LHCN-M2 (cell line): Measurements from ENCODE around the gene ERCC8. TPM values are rescaled to one million over a fixed set of nuclear protein-coding genes. Genes with fewer than 3 reads are reported as not detected.
A peak's percentile ranks its signal among the peaks of the same experiment; 100 is the strongest.
"Not testable (repeated sequence)": the region's sequence is repeated elsewhere in the genome, so short reads cannot be mapped to it uniquely, and the experiment has no call there.

Experiments
- DNase-seq: peaks from one replicate; pipeline ENCODE4 v3.0.0-alpha.2; 2012; ENCODE audit warnings: low read depth
- polyA plus RNA-seq: library from polyadenylated mRNA; unstranded; fragments of >200 nt; gene quantifications from one replicate; pipeline ENCODE4 v1.2.1, GENCODE V29; 2012; ENCODE audit warnings: missing spikeins
- total RNA-seq: library from RNA; depleted of rRNA; stranded (reverse); fragments of >200 nt; gene quantifications from 2 replicates; pipeline ENCODE4 v1.2.3, GENCODE V29; 2014; rRNA removed

ERCC8 gene, protein sequence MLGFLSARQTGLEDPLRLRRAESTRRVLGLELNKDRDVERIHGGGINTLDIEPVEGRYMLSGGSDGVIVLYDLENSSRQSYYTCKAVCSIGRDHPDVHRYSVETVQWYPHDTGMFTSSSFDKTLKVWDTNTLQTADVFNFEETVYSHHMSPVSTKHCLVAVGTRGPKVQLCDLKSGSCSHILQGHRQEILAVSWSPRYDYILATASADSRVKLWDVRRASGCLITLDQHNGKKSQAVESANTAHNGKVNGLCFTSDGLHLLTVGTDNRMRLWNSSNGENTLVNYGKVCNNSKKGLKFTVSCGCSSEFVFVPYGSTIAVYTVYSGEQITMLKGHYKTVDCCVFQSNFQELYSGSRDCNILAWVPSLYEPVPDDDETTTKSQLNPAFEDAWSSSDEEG
- 24.0 and 29.5 TPM in 2 replicates for total RNA-seq
- polyA plus RNA-seq = 6.1 TPM

DNA sequence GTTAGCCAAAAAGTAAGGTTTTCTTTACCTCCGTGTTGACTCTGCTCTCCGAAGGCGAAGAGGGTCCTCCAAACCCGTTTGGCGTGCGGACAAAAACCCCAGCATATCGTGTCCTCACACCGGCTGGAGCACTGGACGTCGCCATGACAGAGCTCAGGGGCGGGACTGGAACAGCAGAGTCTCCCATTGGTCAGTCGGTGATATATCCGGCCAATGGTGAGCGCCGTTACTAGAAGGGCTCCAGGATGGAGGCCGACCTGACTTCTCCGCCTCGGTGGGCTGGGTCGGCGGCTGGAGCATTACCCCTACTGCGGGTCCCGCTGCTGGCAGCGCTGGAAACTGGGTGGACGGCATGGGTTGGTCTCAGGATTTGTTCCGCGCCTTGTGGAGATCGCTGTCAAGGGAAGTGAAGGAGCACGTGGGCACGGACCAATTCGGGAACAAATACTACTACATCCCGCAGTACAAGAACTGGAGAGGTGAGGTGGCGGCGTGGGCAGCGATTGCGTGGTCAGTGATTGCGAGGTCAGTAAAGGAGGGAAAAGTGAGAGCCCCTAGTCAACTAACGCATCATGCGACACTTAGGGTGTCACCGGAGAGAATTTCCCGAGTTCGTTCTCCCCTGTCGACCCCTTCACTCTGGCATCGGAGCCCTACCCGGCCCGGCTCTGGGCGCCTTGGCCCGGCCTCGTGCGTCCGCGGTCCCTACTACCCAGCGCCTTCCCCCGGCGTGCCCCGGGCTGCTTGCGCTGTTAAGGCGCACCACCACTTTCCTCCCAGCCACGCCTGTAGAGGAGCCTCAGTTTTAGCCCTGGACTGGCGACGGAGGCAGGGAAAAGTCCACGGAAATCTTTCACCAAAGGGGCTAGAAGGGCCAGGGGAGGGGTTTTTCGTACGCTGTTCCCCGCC is at the start of gene ERCC8, which contains the start of gene NDUFAF2:
TSS of gene ERCC8 (minus strand) at position 167 of the 909 bp plus-strand sequence. CDS start at position 105, 62 bp downstream.
TSS of gene NDUFAF2 (plus strand) at position 302 of the 909 bp plus-strand sequence. CDS start at position 353, 51 bp downstream.
- peak; percentile 88 for DNase-seq

DNA sequence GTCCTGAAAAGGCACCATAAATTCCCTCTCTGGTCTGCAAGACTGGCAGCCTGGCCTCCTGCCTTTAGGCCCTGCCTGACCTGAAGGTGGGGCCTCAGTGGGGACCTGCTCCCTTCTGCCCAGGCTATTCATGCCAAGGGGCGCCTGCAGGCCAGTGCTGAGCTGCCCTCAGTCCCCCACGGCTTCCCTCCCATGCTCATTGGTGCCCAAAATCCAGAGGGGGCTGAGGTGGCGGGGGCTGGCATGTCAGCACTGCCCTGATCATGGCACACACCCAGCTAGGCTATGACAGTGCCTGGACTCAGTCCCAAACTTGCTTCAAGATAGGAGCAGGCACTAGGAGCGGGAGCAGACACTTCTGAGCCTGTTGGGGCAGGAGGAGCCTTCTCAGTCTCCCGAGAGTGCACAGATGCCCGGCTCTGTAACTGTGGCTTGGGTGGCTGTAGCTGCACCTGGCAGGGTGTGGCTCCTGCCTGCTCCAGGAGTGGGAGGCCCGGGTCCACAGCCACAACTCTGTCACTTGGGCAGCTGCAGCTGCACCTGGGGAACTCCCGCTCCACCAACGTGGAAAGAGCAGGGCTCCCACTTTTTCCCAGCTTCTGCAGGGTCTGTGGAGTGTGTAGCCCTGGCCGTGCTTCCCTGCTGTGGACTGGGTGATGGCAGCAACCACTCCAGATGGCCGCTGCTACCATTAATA is 49.2 kb upstream of the ERCC8 start:
- no peak for DNase-seq

DNA sequence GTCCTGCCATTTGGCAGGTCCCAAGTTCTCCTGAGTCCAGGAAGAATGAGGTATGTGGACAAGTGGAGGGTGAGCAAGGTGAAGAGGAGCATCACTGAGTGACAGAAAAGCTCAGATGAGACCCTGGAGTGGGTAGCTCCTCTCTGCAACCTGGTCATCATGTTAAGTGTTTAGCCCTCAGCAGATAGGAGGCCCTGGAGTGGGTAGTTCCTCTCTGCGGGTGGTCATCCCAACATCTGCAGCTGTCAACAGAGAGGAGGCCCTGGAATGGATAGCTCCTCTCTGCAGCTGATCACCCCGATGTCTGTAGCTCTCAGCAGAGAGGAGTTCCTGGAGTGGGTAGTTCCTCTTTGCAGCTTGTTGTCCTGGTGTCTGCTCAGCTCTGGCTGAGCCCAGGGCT is 48.6 kb upstream of the ERCC8 start:
- DNase-seq = peak; percentile 12

DNA sequence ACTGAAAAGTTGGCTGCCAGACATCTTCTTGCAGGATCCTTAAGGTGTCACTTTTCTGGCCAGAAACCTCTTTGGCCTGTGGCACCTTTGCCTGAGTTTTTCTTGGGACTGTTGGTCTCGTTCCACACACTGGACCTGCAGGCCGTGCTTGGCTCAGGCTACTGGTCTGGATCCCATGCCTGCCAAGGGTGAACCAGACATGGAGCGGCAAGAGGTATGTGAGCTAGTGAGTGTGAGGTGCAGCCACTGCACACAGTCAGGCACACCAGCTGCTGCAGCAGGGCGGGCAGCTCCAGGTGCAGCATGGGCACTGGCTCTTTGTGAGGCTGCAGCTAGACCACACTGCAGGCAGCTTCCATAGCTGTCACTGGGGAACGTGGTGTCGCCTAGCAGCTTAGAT is 48.0 kb upstream of the ERCC8 start:
- no peak for DNase-seq

DNA sequence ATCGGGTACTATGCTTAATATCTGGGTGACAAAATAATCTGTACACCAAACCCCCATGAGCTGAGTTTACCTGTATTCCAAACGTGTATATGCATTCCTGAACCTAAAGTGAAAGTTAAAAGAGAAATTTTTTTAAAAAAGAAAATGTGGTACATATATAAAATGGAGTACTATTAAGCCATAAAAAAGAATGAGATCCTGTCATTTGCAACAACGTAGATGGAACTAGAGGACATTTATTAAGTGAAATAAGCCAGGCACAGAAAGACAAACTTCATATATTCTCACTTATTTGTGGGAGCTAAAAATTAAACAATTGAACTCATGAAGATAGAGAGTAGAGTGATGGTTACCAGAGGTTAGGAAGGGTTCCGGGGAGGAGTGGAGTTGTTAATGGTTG is 44.9 kb upstream of the ERCC8 start:
- no peak for DNase-seq

DNA sequence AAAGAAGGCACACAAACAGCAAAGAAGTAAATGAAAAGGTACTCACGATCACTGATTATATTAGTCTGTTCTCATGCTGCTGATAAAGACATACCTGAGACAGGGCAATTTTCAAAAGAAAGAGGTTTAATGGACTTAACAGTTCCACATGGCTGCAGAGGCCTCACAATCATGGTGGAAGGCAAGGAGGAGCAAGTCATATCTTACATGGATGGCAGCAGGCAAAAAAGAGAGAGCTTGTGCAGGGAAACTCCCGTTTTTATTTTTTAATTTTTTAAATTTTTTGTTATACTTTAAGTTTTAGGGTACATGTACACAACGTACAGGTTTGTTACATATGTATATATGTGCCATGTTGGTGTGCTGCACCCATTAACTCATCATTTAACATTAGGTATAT is 37.3 kb upstream of the ERCC8 start:
- DNase-seq = not testable (repeated sequence)

DNA sequence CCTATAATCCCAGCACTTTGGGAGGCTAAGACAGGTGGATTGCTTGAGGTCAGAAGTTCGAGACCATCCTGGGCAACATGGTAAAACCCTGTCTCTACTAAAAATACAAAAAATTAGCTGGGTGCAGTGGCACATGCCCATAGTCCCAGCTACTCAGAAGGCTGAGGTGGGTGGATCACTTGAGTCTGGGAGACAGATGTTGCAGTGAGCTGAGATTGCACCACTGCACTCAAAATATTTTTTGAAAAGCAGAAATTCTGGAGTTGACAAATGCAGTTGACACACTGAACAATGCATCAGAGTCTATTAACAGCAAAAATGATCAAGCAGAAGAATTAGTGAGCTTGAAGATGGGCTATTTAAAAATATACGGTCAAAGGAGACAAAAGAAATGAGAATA is 35.6 kb upstream of the ERCC8 start:
- no peak for DNase-seq

DNA sequence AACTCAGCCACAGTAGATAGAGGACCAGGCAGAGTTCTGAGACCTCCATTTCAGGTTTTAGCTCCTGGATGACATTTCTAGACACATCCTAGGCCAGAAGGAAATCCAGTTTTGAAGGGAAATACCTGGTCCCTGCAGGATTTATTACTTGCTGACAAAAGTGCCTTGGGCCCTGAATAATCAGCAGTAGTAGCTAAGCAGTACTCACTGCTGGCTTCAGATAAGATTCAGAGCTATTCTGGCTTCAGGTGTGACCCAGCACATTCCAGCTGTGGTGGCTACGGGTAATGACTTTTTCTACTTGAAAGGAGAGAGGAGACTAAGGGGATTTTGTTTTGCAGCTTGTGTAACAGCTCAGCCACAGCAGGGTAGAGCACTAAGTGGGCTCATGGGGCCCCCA is 34.1 kb upstream of the ERCC8 start:
- DNase-seq = no peak

DNA sequence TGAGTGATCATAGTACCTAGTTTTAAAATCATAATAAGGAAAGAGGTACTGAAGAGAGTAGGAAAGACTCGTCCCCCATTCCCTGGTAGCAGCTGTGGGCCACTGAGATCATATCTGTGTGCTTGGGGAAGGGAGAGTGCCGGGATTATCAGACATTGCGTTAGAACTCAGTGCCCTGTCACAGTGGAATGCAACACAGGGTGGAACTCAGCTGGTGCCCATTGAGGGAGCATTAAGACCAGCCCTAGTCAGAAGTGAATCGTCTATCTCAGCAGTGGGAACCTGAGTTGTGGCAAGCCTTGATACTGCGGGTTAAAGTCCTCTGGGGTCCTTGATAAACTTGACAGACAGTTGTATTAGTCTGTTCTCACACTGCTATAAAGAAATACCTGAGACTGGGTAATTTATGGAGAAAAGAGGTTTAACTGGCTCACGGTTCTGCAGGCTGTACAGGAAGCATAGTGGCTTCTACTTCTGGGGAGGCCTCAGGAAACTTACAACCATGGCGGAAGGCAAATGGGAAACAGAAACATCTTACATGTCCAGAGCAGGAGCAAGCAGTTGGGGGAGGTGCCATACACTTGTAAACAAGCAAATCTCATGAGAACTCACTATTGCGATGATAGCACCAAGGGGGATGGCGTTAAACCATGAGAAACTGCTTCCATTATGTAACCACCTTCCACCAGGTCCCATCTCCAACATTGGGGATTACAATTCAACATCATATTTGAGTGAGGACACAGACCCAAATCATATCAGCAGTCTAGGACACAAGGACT is 33.3 kb upstream of the ERCC8 start:
- no peak for DNase-seq

DNA sequence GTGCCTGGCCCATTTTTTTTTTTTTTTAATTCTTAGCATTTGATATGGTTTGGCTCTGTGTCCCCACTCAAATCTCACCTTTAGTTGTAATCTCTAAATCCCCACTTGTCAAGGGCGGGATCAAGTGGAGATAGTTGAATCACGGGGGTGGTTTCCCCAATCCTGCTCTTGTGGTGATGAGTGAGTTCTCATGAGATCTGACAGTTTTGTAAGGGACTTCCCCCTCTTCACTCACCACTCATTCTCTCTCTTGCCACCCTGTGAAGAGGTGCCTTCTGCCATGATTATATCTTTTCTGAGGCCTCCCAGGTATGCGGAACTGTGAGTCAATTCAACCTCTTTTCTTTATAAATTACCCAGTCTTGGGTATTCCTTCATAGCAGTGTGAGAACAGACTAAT is 27.4 kb upstream of the ERCC8 start:
- DNase-seq = no peak

DNA sequence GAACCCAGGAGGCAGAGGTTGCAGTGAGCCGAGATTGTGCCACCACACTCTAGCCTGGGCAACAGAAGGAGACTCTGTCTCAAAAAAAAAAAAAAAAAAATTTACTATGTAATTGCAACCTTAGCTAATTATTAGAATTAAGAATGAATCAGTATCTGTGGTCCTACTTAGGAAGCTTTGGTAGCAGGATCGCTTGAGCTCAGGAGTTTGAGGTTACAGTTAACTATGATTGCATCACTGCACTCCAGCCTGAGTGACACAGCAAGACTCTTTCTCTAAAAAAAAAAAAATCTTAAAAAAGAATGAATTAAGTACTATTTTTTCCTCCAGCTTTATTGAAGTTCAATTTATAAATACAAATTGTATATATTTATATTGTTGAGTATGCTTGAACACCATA is 16.8 kb upstream of the ERCC8 start:
- peak; percentile 39 for DNase-seq

DNA sequence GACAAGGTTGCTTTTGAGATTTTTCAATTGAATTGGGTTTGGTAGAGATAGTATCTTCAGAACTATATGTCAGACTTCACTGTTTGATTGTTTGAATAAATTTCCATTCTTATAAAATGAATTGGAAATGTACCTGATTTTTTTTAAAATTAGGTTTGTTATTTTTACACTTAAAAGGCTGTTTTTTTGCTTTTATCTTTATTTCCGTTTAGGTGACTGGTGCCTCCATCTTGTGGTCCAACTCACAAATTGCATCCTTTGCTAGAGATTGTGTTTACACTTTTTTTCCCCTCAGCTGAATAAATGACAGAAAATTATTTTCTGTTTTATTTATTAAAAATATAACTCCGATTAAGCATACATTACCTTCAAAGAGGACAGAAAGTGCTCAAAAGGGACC is 15.7 kb upstream of the ERCC8 start:
- DNase-seq = peak; percentile 22

DNA sequence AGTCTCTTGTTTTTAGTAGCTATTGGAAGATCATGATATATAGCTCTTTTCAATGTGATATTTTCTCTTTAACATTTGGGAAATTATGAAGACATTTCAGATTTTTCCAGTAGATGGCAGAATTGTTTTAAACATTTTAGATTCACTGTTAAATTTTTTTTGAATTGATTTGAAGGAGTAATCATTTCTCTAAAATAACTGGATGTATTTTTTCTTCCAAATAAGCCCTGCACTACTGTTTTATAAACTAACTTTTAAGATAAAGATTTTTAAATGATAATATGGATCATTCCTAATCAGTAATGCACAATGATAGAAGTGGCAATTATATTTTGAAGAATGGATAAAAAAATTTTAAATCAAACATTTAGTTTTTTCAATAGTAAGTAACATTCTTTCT is 14.3 kb upstream of the ERCC8 start:
- DNase-seq = peak; percentile 27

DNA sequence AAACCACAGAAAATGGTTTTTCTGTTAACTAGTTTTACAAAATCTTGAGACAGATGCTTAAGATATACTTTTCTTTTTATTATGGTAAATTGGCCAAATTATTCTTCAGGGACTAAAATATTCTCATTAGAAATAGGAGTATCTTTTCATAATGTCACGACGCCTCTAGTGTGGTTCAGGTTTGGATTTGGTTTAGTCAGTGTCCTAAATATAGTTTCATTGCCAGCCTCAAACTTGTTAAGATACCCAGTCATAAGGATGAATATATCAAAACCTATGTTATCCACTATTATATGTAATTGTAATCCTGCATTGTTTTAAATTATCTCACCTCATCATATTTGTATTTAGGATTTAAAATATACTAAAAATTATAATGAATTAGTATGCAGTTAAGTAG is 13.8 kb upstream of the ERCC8 start:
- DNase-seq = no peak

DNA sequence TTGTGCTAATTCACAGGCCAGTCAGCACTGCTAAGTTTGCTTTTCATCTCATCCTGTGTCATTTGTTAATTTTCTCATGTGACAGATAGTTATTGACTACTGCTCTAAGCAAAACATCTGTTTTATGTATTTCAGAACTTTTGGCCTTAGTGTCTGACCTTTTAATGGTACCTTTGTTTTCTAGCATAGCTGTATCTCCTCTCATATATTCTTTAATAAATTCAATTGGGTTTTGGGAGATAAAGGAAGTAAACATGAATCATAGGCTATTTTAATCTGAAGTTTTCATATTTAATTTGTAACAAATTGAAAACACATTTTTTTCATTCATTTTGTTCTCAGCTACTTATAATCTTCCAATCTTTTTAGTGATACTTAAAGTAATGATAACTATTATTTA is 13.2 kb upstream of the ERCC8 start:
- DNase-seq = no peak

DNA sequence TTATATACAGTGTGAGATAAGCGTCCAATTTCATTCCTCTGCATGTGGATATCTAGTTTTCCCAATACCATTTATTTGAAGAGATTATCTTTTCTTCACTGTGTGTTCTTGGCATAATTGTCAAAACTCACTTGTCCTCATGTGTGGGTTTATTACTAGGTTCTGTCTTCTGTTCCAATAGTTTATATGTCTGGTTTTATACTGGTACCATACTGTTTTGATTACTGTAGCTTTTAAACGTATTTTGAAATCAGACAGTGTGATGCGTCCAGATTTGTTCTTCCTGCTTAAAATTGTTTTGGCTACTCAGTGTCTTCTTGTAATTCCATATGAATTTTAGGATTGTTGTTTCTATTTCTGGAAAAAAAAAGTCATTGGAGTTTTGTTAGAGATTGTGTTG is 10.4 kb upstream of the ERCC8 start:
- DNase-seq = no peak

DNA sequence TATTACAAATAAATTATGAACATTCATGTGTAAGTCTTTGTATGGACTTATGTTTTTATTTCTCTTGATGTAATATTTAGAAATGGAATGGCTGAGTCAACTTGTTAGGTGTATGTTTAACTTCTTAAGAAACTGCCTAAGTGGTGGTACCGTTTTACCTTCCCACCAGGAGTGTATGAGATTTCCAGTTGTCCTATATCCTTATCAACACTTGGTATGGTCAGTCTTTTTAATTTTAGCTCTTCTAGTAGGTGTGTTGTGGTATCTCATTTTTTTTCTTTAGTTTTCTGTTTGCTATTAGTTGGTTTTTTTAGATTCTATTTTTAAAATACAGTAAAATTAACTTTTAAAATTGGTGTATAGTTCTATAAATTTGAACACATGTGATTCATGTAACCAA is 3.9 kb upstream of the ERCC8 start:
- DNase-seq = no peak

DNA sequence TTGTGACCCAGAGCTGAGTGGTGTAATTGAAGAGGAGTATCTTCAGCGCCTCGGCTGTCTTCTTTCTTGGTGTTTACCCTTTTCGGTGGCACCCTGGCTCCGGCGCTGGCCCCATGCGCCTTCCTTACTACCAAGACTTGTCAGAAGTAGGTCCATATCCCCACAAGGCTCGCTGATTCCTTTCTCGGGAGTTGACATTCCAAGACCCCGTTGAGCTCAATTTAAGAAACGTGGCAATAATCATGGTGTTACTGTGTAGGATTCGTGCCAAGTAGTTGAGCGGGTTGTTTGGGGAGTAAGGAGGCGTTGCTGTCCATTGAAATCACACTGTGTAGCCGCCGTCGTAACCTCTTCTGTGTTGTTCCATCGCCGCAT is 930 bp upstream of the ERCC8 start:
- DNase-seq = peak; percentile 49

DNA sequence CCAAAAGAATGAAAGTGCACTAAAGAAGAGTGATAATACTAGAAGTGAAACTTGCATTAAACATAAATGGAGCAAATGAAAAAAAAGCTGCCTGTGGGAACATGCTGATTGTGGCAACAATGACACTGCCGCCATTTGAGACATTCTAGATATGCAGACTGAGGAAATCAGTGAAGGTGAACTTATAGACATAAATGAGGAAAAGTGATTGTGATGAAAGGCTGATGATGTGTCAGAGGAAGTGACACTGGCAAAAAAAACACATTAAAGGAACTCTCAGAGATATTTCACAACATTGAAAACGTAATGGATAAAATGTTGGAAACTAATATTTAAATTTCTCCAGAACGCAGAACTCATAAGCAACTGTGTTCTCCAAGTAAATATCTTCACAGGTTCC is 1.2 kb downstream of the ERCC8 start:
- no peak for DNase-seq

DNA sequence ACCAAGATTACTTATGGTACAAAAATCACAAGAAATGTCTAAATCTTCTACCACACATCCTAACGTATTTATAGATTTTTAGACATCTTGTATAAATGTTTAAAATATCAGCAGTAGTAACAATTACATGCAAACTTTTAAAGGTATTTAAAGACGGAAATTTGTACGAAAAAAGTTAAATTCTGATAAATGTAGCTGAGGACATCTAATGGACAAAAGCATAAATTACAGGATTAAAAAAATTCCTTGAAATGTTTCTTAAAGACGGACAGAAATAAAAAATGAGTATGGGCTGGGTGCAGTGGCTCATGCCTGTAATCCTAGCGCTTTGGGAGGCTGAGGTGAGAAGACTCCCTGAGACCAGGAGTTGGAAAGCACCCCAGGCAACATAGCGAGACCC is 15.8 kb downstream of the ERCC8 start:
- DNase-seq = peak; percentile 5

DNA sequence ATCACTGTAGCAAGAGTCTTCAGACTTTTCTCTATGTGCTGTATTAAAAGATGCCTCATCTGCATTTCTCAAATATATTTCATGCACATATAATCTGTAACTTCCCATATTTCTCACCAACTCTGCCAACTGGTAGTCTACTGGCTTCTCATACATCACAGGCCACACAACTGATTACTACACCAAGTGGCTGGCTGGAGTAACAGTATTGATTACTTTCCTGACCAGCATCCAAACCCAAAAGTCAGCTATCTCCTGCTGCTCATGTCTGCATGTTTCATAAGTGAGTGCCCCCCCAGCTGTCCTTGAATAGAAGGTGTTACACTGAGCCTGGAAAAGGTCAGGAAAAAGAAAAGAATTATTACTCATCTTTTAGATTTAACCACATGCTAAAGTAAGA is 17.4 kb downstream of the ERCC8 start:
- no peak for DNase-seq
